HG02623 (cell line): ENCODE results near the gene AP3S1.
"Not testable (repeated sequence)": the region's sequence is repeated elsewhere in the genome, so short reads cannot be mapped to it uniquely, and the experiment has no call there.

Source experiments
- ATAC-seq: cut with Tn5 transposase; IDR thresholded peaks from one replicate; pipeline ENCODE4 v1.9.1; 2021; ENCODE audit warnings: moderate library complexity; ENCODE audit not compliant: unreplicated experiment

The AP3S1 gene

GRCh38 chr5:115869256-115869795 lies 27.6 kb downstream of the AP3S1 start:
- no peak for ATAC-seq

GRCh38 chr5:115872447-115872846 lies 30.7 kb downstream of the AP3S1 start:
- no peak for ATAC-seq

DNA sequence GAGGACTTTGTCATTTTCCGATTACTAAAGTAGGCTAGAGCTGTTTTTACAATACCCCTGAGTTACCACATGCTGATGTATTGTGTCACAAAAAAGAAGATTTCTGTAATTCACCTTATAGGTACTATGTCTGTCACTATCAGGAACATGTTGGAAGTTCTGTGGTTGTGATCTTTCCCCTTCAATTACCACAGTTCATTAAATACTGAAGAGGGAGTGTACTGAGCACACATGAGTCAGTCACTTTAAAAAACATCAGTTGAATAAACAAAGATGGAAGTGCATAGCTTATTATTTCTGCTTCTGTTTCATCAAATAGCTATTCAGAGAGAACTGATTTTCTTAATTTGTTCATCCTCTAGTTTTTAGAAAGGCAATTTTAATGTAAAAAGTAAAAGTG lies 31.7 kb downstream of the AP3S1 start:
- ATAC-seq: no peak

DNA sequence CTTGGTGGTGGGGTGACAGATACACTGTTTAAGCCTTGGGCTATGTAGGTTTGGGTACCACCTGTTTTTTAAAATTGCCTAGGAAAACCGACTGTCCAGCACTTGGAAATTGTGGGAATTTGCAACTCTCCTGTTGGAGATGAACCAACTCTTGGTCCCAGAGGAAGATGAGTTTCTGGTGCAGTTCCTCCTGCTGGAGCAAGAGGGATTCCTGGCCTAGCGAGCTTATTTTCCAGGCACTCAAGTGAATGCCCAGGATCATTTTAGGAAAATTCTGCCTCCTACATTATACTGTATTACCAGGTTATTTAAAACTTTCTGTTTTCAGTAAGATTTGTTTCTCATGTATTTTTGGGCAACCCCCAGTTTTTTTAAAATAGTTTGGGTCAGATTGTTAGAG lies 33.7 kb downstream of the AP3S1 start:
- ATAC-seq: no peak

GRCh38 chr5:115877342-115877741 lies 35.6 kb downstream of the AP3S1 start:
- ATAC-seq: not testable (repeated sequence)

DNA sequence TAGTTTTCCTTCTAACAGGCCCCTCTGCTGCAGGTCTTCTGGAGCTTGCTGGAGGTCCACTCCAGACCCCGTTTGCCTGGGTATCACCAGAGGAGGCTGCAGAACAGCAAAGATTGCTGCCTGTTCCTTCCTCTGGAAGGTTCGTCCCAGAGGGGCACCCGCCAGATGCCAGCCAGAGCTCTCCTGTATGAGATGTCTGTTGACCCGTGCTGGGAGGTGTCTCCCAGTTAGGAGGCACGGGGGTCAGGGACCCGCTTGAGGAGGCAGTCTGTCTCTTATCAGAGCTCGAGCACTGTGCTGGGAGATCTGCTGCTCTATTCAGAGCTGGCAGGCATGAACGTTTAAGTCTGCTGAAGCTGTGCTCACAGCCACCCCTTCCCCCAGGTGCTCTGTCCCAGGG lies 40.7 kb downstream of the AP3S1 start:
- ATAC-seq: not testable (repeated sequence)

DNA sequence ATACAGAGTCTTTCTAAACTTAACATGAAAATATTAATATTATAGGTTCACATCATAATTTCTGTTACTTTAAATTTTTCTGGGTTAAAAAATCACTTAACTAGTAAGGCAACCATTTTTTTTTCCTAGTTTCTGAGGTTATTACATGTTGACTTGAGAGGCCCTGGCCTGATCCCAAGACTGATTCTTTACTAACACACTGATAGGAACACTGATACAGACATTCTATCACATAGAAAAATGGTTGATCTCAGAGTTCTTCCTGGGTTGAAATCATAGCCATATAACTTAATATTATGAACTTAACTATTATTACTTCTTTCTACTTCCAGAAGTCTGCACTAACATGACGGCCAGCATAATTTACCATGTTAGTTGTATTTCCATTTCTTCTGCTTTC lies 43.0 kb downstream of the AP3S1 start:
- no peak for ATAC-seq

GRCh38 chr5:115885208-115885607 lies 43.5 kb downstream of the AP3S1 start:
- ATAC-seq: not testable (repeated sequence)

DNA sequence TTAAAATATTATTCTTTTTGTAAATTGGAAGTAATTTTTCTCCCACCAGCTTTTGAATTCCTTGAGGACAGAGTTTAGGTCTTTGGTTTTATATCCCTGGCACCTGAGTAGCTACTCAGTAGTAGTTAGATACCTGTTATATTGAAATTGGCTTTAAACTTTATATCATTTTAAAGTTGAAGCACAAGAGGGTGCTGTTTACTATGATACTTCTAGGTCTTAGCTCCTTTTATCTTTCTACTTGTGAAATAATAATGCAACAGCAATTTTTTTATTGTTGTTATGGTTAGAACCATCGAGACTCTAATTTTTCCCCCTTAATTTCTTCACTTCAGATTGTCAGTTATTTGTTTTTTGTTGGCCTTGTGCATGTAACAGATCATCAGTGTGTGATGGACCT lies 46.3 kb downstream of the AP3S1 start:
- ATAC-seq: no peak

- ATAC-seq: no peak
Measured at GRCh38 chr5:115892021-115892420, 50.3 kb downstream of the AP3S1 start.

DNA sequence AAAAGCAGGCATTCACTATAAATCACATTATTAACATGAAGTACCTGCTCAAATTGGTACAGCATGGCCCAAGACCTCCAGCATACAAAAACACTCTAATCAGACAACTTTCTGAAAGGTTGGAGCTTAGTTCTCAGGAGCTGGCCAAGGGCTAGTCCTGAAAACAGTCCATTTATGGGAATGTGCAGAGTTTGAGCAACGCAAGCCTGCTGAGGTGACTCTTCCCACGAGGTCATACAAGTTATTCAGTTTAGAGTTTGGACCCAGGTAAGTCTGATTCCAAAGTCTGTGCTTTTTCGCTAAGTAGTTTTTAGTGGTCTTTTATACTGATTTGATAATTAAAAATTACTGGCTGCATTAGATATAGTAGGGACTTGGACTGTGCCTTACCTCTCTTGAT lies 52.6 kb downstream of the AP3S1 start:
- ATAC-seq: no peak

DNA sequence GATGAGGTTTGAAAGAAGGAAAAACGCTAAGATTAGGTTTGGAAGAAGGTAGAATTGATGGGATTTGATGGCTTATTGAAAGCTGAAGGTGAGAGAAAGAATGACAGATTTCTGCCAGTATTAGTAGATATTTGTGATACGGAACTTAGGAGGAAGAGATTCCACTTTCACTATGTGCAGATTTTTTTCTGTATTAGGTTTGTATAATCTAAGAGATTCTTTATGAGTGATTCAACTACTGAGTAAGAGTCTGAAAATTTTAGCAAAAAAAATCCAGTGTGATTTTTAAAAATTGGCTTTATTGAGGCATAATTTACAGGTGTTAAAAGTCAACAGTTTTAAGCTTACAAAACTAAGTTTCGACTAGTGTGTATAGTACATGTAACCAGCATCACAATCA lies 54.1 kb downstream of the AP3S1 start:
- no peak for ATAC-seq

DNA sequence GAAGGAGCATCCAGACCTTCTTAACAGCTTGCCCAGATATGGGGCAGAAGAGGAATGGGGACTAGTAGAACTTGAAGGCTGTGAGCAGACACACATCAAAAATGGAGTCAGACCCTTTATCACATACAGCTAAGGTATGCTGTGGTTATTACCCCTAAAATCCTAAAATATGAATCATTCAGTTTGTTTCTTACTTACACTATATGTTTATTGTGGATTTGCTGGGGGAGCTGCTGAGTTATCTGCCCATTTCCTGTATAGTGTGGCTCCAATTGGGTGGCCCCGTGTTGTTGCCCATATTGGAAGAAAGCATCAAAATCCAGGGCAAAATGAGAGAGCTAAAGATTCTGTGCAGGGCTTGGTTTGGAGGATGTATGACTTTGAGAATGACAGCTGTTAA lies 56.9 kb downstream of the AP3S1 start:
- no peak for ATAC-seq

DNA sequence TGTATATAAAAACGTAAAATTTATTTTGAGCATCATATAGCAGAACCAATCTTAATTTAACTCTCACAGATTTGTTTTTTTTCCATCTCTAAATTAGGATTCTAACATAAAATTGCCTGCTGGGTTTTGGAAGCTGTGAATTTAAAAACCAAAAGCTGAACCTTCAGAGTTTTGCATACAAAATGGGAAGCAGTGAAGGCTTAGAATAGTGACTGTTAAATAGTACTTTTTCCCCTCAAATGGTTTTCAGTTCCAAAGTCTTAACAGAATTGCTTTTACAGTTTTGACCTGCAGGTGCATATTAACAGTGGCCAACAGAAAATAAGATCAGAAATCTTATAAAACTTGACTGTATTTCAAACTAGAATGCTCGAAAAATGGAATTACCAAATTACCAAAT lies 65.4 kb downstream of the AP3S1 start:
- no peak for ATAC-seq

- not testable (repeated sequence) for ATAC-seq
Measured at GRCh38 chr5:115913623-115914400, 72.1 kb downstream of the AP3S1 start.

DNA sequence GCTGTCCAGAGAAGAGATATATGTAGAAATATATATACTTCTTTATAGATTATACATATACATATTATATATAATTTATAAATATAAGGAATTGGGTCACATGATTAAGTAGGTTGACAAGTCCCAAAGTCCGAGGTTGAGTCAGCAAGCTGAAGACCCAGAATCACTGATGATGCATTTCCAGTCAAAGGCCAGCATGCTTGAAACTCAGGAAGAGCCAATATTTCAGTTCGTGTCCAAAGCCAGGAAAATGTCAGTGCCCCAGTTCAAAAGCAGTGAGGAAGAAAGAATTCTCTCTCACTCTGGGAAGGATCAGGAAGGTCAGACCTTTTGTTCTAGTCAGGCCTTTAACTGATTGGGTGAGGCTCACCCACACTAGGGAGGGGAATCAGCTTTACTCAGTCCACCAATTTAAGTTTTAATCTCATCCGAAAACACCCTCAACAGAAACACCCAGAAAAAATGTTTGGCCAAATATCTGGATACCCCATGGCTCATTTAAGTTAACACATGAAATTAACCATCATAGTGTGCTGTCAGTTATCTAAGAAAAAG lies 78.5 kb downstream of the AP3S1 start:
- ATAC-seq: no peak

DNA sequence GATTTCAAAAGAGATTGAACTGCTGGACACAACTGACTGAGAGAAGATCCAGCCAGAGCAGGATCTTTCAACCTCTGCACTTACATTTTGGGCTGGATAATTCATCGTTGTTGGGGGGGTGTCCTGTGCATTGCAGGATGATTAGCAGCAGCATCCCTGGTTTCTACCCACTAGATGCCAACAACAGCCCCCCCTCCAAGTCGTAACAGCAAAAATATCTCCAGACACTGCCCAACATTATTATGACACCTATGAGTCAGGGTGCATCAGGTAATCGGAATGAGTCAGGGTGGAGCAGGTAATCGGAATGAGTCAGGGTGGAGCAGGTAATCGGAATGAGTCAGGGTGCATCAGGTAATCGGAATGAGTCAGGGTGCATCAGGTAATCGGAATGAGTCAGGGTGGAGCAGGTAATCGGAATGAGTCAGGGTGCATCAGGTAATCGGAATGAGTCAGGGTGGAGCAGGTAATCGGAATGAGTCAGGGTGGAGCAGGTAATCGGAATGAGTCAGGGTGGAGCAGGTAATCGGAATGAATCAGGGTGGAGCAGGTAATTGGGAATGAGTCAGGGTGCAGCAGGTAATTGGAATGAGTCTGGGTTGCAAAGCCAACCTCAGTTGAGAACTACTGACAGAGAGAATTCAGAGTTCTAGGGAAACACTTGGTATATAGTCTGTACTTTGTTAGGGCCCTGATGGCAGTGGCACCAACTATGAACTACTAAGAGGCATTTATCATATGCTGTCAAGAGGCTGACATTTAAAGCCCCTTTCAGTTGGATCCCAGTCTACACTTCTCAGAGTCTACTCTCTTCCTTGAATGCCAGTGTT lies 87.1 kb downstream of the AP3S1 start:
- ATAC-seq: not testable (repeated sequence)

GRCh38 chr5:115930171-115930570 lies 88.4 kb downstream of the AP3S1 start:
- ATAC-seq: not testable (repeated sequence)

- no peak for ATAC-seq
Measured at GRCh38 chr5:115930630-115931337, 89.0 kb downstream of the AP3S1 start.

GRCh38 chr5:115932991-115933390 lies 91.3 kb downstream of the AP3S1 start:
- no peak for ATAC-seq

GRCh38 chr5:115934388-115934974 lies 92.7 kb downstream of the AP3S1 start:
- no peak for ATAC-seq
